Testis (tissue), 2 donors: ENCODE measurements around the gene NDUFA8.
A peak's percentile ranks its signal among the peaks of the same experiment; 100 is the strongest.

Experiments used
- CTCF ChIP-seq, 3 experiments: fragments of 450-650 bp in 2 of 3; fragments of 200-600 bp in 1 of 3; sonication (generic) in 1 of 3; IDR thresholded peaks; one replicate each; pipeline ENCODE4 v1.5.1; 2016 to 2019; ENCODE audit warnings: antibody characterized with exemption in 3 of 3, mild to moderate bottlenecking in 2 of 3, moderate library complexity in 1 of 3
- POLR2A ChIP-seq: fragments of 450-650 bp; IDR thresholded peaks from one replicate; pipeline ENCODE4 v1.6.1; 2017; ENCODE audit warnings: antibody characterized with exemption, mild to moderate bottlenecking, moderate library complexity

- peak; percentile 88 to 96 (median 93) for TF ChIP-seq CTCF (IDR thresholded peaks at IDR 0.05)
- no peak for TF ChIP-seq POLR2A
Observed at GRCh38 chr9:122122903-122123632, 36.5 kb downstream of the NDUFA8 start.
